Stimulated activated CD8-positive, alpha-beta memory T cell treated with anti-CD3 and anti-CD28 coated beads, Interleukin-7, amount 100 ng/mL, for 1 hour (primary cell): Measurements from ENCODE around the gene GRIK4.
"Not testable (repeated sequence)": the region's sequence is repeated elsewhere in the genome, so short reads cannot be mapped to it uniquely, and the experiment has no call there.

Source experiments
- DNase-seq, 2 donors: peaks; one replicate each; pipeline ENCODE4 v3.0.0-alpha.2; 2020; ENCODE audit warnings: low read depth in 2 of 2

Gene GRIK4

DNA sequence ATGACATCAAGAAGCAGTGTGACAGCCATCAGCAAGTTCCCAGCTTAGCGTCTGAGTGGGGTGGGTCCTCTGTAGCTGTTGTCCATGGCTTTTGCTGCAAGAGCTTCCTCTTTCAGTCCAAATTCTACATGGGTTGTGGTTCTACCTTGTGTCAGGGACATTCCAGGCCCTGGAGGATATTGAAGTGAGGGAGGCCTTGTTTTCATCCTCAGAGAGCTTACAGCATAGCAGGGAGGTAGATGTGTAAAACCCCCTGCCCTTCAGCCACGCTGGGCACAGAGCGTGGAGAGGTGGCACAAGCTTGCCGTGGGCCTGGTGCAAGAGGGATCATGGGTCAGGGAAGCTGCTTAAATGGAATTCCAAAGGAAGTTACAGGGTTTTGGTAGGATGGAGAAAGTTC is 93.9 kb downstream of the GRIK4 start:
- no peak for DNase-seq

DNA sequence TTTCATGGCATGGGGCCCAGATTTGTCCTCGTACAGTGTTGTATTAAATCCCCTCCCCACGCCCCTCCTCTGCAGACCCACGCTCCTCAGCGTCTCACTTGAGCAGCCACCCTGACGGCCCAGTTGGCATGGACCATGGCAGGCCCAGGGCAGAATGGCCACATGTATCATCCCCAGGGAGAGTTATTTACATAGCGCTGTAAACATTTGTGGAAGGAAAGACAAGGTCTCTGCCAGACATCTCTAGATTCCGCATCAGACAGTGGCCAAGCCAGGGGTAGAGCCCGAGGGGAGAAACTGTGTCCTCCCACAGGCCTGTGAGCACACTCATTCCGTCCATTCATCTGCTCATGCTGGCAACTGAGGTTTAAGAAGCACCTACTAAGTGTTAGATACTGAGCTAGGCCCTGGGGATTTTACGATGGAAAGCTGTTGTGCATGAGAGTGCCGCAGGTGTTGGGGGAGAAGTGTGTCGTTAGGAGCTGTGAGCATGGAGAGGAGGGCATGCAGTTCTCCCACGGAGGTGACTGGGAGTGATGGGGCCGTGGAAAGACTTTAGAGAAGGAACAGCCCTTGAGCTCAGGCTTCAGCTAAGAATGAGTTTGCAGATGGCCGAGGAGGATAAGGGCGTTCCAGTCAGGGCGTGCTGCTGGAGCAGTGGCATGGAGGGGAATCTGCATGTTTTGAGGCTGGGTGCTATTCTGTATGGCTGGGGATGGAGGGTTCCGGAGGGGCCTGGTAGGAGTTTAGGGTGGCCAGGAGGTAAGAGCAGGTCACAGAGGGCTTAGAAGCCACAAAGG is 94.9 kb downstream of the GRIK4 start:
- no peak for DNase-seq

DNA sequence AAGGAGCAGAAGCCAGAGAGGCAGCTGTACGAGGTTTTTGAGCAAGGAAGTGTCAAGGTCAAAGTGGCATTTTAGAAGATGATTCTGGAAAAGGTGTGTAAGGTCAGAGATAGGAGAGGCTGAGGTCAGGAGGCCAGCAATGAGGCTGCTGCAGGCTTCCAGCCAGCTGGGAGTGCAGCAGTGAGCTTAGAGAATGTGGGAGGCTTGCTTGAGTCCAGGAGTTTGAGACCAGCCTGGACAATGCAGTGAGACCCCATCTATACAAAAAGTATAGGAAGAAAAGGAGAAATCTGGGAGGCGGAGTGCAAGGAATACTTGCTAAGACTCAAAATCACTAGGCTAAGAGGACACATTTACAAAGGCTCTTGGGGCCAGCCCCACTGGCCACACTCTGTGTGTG is 96.5 kb downstream of the GRIK4 start:
- DNase-seq: no peak

DNA sequence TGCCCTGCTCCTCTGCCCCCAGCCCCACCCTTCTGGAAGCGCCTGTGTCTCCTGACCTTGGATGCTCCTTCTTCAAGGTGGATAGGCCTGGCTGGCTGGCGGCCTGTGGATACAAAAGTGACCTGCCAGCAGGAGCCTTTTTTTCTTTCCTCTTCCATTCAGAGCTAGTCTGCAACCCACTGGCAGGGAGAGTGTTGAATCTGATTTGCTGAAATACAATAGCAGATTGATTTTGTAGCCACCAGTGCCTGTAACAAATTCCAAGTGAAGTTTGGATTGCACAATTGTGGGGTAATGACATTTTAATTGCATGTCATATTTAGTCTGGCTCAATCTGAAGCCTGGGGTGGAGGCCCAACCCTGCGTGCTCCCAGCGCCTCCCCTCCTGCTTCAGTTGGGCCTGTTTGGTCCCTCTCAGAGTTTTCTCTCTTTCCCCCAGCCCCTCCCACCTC is 97.2 kb downstream of the GRIK4 start:
- DNase-seq: no peak

DNA sequence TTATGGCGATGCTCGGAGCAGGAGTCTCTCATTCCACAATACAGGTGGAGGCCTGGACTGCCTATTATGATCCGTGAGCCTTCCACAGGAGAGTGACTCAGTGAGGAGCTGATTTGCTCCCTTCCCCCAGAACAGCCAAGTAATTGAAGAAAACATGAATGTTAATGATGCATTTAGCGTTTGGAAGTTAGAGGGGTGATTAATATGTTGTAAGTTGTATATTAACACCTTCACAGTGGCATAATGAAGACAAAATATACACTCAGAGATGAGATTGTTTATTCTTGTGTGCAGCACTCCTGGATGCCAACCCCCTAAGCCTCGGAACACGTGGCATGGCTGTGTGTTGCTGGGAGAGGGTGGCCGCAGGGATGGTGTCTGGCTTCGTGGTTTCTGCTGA is 98.6 kb downstream of the GRIK4 start:
- DNase-seq: no peak

DNA sequence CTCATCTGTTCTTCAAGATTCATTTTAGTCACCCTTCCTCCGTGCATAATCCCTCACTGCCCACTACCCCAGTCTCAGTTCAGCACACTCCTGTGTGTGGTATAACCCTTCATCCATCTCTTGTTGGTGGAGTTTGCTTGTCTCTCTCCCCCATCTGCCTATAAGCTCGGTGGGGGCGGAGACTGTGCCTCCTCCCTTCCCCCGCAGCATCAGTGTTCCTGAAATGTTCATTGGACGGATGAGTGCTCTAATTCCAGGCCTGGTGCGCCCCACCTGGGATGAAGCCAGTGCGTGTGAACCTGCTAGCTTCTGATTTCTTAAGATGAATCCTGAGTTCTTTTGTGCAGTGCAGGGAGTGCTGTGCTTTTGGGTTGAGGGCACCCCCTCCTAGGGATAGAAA is 100.0 kb downstream of the GRIK4 start:
- no peak for DNase-seq

DNA sequence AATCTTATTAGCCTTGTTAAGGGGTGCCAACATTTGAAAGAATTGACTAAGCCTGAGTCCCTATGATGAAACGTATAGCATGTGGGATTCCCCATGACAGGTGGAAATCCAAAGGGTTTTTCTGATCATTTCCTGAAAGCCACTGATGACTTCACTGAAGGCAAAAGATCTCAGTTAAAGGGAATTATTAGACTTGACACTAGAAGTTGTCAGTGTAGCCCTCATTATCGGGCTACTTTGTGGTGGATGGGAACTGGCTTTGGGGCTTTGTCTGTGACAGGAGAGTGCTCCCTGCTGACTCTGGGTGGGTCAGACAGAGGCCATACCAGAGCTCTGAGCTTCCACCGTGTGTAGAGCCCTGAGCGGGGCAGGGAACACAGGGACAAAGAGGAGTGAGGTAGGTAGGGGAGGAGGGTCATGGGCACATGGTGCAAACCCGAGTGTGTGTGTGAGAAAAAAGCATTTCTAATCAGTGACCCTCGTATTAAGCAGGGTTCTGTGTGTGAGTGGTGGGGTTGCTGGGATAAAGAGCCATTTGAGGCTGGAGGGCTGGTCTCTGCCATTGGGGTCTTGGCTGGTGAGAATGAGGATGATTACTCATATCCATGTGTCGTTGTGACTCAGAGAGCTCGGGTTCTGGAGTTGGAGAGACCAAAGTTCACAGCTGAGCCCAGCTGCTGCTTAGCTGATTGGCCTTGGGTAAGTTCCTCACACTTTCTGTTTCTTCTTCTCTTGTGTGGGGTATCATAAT is 101.1 kb downstream of the GRIK4 start:
- no peak for DNase-seq

DNA sequence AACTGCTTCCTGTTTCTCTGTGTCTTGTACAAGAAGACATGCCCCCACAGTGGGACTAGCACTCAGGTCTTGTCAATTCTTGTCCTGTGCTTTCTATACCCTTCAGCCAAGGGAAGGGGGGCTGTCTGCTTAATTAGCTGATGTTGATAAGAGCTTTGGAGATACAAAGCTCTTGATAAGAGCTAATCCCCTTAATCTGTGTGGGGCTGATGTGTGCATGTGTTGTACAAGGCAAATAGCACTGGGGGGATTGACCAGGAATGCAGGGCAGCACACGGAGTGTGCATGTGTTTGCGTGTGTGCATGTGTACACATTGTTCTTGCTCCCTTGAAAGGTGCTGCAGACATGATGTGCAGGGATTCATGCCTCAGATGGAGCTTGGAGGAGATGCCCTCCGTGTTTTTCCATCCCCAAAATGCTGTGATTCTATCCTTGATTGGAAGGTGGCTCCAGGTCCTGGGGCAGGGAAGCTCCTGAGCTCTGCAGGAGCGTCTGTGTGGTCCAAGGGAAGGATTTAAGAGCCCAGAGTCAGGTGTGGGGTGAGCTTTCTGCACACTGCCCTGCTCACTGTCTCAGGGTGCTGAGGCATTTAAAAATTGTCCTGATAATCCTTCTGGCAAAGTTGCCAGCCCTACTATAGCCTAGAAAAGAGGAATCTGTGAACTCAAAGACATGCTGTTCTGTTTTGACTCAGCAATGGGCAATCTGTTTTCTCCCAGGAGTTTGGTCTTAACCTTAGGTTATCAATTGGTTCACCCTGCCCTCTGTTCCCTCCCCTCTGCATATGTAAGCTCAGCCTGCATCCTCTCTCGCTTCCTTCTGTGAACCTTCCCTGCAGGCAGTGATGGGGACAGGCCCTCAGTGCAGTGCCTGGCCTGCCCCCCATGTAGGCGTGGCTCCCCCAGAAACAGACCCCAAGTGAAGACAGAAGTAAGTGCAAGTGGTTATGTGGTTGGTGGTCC is 102.0 kb downstream of the GRIK4 start:
- no peak for DNase-seq

DNA sequence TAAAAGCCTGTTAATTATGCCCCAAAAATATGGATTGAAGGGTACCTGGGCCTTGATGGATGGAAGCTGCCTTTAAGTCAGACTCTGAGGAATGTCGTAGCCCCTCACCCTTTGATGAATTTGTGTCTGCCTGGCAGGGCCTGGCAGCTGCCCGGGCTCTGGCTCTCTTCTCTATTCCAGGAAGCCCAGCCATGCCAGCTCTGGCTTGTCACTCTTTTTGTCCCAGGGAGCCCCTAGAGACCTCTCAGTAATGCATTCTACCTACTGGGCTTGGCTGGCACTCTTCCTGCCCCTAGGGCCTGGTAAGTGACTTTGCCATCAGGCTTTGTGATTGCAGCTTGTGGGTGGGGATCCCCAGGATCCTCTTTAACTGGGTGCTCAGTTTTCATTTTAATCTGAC is 103.8 kb downstream of the GRIK4 start:
- no peak for DNase-seq

DNA sequence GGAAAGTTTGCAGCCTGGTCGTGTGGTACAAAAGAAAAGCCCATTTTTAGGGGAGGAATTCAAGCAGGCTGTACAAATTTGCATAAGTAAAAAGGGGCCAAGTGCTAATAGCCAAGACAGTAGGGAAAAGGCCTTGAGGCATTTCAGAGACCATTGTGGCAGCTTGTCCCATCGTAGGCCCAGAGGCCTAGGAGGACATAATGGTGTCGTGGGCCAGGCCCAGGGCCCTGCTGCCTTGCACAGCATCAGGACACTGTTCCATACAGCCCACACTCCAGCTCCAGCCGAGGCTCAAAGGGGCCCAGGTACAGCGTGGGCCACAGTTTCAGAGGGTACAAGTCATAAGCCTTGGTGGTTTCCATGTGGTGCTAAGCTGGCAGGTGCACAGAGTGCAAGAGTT is 106.9 kb downstream of the GRIK4 start:
- DNase-seq: no peak

DNA sequence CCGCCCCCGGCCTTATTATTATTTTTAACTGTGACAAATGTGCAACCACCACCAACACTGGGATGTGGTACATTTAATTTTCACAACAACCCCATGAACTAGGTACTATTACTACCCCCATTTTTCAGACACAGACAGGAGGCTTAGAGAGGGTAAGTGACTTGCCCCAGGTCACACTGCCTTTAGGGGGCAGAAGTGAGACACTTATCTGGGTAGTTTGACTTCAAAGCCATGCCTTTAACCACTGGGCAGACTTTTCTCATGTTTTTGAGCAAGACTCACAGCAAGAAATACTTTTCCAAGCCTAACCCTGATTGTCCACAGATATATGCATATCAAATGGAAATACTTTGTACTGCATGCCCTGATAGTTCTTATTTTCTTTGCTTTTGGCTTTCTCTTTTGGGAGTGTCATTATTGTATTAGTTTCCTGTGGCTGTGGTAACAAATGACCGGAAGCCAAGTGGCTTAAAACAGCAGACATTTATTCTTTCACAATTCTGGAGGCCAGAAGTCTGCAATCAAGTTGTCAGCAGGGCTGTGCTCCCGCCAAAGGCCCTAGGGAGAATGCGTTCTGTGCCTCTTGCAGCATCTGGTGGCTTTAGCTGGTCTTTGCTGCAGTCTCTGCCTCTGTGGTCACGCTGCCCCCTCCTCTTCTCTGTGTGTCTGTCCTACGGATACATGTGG is 110.8 kb downstream of the GRIK4 start:
- no peak for DNase-seq

DNA sequence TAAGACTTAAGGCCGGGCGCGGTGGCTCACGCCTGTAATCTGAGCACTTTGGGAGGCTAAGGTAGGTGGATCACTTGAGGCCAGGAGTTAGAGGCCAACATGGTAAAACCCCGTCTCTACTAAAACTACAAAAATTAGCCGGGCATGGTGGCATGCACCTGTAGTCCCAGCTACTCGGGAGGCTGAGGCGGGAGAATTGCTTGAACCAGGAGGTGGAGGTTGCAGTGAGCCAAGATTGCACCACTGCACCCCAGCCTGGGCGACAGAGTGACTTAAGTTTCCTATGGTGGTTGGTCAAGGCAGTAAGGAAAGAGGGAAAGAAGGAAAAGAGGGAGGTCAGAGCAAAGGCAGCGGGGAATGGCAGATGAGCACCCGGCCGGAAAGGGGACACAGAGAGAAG is 113.4 kb downstream of the GRIK4 start:
- not testable (repeated sequence) for DNase-seq

DNA sequence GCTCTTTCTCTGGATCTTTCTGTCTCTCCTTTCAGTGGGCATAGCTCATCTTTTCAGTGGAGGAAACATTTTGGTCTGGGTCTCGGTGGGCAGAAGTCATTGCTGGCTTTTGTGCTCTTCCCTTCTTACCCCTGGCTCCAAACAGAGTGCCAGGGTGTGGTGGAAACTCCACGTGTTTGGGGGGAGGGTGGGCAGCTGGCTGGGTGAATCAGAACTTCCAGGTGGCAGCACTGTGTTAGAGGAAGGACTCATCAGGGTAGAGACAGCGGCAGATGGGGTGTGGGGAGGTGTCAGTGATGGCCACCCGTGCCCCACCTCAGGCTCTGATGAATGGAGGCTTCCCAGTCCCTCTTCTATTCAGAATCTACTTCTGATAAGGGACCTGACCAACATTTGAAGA is 114.0 kb downstream of the GRIK4 start:
- no peak for DNase-seq

DNA sequence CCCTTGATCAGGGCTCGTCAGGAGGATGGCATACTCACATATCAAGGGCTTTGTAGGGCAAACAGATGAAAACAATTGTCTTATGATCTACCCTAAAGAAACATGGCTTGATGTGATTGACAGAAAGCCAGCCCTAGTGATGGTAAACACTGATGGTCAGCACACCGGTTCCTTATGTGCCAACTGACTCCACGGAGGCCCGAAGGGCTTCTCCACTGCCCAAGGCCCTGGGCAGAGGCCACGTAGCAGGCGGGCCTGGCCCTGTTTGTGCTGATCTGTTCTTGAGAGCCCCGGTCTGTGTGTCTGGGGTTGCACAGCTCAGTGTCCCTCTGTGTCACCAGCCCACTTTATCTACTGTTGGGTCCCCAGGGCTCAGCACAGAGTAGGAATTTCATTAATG is 115.2 kb downstream of the GRIK4 start:
- DNase-seq: no peak

DNA sequence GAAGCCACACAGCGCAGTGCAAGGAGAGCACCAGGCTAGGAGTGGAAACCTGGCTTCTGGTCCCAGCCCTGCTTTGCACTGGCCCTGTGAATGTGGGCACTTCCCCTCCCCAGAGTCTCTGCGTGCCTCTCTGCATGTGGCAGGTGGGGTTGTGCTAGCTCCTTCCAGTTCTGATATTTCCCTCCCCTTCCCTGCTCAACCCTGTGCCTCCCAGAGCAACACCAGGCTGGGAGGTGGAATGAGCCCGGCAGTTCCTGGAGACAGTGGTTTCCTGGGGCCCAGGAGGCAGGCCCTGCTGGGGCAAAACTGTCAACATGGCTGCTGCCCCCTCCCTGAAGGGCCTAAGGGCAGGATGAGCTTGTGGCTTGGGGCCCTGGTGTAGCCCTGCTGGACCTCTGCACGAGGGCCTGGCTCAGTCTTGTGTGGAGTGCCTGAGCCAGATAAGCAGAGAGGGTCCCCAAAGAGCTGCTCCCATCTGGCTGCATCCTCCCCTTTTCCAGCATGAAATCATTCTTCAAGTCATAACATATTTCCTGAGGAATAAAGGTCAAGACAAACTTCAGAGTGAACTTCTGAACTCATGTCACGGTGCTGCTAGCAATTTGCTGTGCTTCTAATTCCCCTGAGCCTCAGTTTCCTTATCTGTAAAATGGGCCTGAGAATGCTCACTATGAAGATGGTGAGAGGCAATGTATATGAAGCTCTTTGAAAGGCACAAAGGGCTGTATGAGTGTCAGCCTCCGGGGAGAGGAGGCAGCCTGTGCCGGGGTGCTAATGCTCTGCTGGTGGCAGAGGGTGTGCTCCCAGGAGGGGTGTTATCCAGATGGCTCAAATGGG is 116.0 kb downstream of the GRIK4 start:
- DNase-seq: no peak

DNA sequence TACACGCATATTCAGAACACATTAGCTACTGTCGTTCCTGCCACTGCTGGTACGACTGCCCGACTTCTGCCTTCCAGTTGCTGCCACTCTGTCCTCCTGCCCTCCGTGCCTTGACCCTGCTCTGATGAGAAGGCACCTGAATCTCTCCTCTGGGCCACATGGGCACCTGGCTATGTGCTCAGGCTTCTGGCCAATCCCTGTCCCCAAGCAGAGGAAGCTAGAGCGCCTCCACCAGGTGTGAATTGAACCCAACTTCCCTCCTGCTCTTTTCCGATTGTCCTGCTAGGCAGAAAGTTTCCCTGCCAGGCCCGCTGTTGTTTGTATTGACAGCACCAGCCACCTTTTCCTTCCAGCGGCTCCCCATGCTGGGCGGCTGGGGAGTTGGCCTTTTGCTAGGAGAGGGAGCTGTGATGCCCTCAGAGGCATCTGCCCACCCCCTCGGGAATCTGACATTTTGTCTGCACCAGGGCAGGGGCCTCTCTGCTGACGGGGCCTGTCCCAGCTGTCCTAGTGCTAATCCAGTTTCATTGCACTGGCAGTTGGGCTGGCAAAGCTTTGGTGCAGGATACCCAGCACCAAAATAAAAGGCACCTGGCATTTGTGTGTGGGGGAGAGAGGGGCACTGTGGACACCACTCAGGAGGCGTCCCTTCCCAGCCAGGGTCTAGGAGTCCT is 118.0 kb downstream of the GRIK4 start:
- DNase-seq: no peak

DNA sequence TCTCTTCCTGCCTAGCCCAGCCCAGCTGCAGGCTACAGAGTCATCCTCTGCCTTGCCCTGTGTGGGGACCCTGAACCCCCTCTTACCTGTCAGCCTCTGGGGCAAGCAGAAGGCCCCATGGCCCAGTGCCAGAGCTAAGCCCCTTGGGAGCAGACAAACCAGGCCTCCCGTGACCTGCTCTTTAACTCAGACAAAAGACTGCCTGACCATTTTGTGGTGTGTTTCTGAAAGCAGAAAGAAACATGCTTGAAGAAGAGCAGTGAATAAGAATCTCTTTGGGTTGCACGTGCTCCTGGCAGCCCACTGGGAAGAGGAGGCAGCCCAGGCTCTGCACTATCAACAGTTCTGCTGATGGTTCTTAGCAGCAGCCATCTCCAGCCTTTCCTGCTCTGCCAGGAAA is 118.6 kb downstream of the GRIK4 start:
- DNase-seq: no peak

DNA sequence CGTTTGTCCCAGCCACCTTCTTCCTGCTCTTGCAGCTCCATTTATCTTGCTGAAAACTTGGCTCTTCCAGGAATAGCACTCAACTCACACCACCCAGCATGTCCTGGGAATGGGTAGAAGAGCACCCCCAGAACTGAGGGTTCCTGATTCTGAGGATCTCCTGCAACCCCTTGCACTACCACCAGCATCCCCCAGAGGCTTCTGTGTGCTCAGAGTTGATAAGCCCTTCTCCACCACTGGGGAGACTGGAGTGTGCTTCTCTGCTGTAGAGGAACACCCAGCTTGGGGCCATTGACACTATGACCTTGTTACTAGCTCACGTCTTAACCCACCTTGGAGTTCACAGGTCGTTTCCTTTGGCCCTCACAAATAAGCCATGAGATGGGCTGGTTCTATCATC is 121.0 kb downstream of the GRIK4 start:
- no peak for DNase-seq

DNA sequence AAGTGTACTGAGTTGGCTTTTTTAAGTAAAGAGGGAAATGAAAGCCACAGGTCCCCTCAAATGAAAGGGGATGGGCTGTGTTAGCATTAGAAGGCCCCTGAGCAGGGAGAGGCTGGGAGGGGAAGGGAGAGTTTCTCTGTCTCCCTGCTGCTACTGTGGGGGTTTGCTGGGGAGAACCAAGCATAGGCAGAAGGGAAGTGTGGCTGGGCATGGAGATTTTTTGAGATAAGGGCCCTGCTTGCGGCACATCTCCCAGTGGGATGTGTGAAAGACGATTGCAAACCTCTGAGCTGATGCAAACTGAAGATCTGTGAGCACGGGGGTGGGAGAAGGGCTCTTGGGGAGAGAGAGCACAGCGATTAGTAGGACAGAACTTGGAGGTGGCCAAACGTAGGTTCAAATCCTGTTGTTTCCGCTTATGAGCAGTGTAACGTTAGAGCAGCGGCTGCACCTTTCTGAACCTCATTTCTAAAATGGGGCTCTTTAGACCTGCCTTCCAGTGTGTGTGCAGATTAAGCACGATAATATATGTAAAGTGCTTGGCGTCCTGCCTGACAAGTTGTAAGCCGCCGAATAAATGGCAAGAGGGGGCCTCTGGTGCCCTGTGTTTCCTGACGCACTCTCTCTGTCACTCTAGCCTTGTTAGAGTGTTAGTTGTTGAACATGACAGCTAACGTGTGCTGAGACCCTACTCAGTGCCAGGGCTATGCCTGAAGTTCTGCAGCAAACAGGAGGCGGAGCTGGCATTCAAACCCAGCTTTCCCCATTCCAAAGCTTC is 122.3 kb downstream of the GRIK4 start:
- DNase-seq: no peak
